Frontal cortex (tissue), 4 donors: ENCODE results near the gene PHF20. TPM values are rescaled to one million over a fixed set of nuclear protein-coding genes. Genes with fewer than 3 reads are reported as not detected.
"Not testable (repeated sequence)": the region's sequence is repeated elsewhere in the genome, so short reads cannot be mapped to it uniquely, and the experiment has no call there.

Source experiments
- DNase-seq, 2 donors: peaks; one replicate each; pipeline ENCODE4 v3.0.0; 2012; ENCODE audit warnings: low spot score in 2 of 2
- FAIRE-seq: peaks from 2 replicates; lab custom pipeline; 2012; peaks lifted over from hg19 to GRCh38; lab: Jason Lieb, UNC
- total RNA-seq: library from RNA; depleted of rRNA; stranded (reverse); fragments of >200 nt; gene quantifications from one replicate; pipeline ENCODE4 v1.2.3, GENCODE V29; 2014
- donor health status: control.
- donor health status: control.
- donor health status: control.

Gene PHF20
- total RNA-seq, 1 donor from 2014 or later: 53.8 TPM

GRCh38 chr20:35772563-35773058, 796 bp downstream of the PHF20 start:
- DNase-seq (no peak), FAIRE-seq (no peak)

GRCh38 chr20:35773154-35773751, 1.4 kb downstream of the PHF20 start:
- DNase-seq (no peak), FAIRE-seq (no peak)

GRCh38 chr20:35774391-35774790, 2.6 kb downstream of the PHF20 start:
- DNase-seq: no peak
- FAIRE-seq: no peak

- DNase-seq (no peak), FAIRE-seq (no peak)
Observed at GRCh38 chr20:35776513-35777101, 4.8 kb downstream of the PHF20 start.

- DNase-seq, FAIRE-seq: not testable (repeated sequence)
Observed at GRCh38 chr20:35783811-35784210, 12.0 kb downstream of the PHF20 start.

GRCh38 chr20:35785541-35785940, 13.7 kb downstream of the PHF20 start:
- FAIRE-seq: not testable (repeated sequence)

GRCh38 chr20:35788796-35789195, 17.0 kb downstream of the PHF20 start:
- DNase-seq: no peak
- no peak for FAIRE-seq

More at GRCh38 chr20:35785541-35785940, 13.7 kb downstream of the PHF20 start:
- DNase-seq: not testable (repeated sequence)

GRCh38 chr20:35791097-35791496, 19.3 kb downstream of the PHF20 start:
- DNase-seq (no peak), FAIRE-seq (no peak)

- DNase-seq (no peak), FAIRE-seq (no peak)
Observed at GRCh38 chr20:35791821-35792220, 20.0 kb downstream of the PHF20 start.

GRCh38 chr20:35792740-35793139, 20.9 kb downstream of the PHF20 start:
- no peak for DNase-seq
- FAIRE-seq: no peak

GRCh38 chr20:35796571-35796970, 24.8 kb downstream of the PHF20 start:
- FAIRE-seq (no peak), DNase-seq (no peak)

GRCh38 chr20:35801865-35802264, 30.1 kb downstream of the PHF20 start:
- FAIRE-seq (no peak), DNase-seq (no peak)

GRCh38 chr20:35806075-35806474, 34.3 kb downstream of the PHF20 start:
- DNase-seq: no peak
- no peak for FAIRE-seq

GRCh38 chr20:35807877-35808276, 36.1 kb downstream of the PHF20 start:
- DNase-seq (no peak), FAIRE-seq (no peak)

GRCh38 chr20:35820715-35821114, 48.9 kb downstream of the PHF20 start:
- no peak for DNase-seq
- FAIRE-seq: no peak

- DNase-seq (no peak), FAIRE-seq (no peak)
Observed at GRCh38 chr20:35821807-35822242, 50.0 kb downstream of the PHF20 start.

- no peak for DNase-seq
- FAIRE-seq: no peak
Observed at GRCh38 chr20:35823147-35823546, 51.3 kb downstream of the PHF20 start.

GRCh38 chr20:35823937-35824336, 52.1 kb downstream of the PHF20 start:
- DNase-seq: no peak
- FAIRE-seq: no peak

GRCh38 chr20:35826397-35826998, 54.7 kb downstream of the PHF20 start:
- DNase-seq (no peak), FAIRE-seq (no peak)

- no peak for DNase-seq
Observed at GRCh38 chr20:35828434-35828833, 56.6 kb downstream of the PHF20 start.

GRCh38 chr20:35828916-35829315, 57.1 kb downstream of the PHF20 start:
- FAIRE-seq: no peak

More at GRCh38 chr20:35828434-35828833, 56.6 kb downstream of the PHF20 start:
- no peak for FAIRE-seq

More at GRCh38 chr20:35828916-35829315, 57.1 kb downstream of the PHF20 start:
- DNase-seq: no peak
